Stimulated activated CD4-positive, alpha-beta T cell treated with anti-CD3 and anti-CD28 coated beads, Interleukin-15, amount 100 ng/mL, for 48 hours (primary cell): Measurements from ENCODE around the gene CCNY.

ENCODE experiments used
- DNase-seq, 2 donors: peaks; one replicate each; pipeline ENCODE4 v3.0.0-alpha.2; 2020; ENCODE audit warnings: low read depth in 2 of 2

The CCNY gene

GRCh38 chr10:35486297-35486990 lies 150.1 kb downstream of the CCNY start:
- DNase-seq = no peak

DNA sequence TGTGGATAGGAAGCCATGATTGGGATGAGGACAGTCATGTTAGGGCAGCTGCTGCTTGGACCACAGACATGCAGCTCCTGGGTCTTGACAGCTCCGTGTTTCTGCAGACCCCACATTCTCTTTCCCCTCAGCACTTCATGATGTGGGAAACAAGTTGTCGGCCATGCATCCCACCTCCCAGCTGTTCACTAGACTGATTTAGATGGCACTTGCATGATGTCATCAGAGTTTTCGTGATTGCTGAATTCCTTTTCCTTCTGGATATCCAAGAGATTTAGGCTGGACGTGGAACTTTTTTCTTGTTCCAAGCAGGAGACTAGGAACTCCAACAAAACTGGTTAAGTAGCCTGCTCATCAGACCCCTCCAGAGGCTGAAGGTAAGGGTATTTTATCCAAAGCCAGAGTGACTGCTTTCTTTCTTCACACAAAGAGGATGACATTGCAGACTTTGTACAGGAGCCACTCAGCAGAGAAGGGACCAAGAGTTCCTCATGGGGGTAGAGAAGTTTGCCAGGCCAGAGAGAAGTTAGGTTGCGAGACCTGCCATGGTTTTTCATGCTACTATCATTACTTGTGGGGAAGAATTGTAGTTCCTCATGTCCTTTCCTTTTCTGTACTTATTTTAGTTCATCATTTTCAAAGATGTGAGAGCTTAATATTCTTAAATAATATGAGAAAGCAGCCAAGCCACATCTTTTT lies 151.2 kb downstream of the CCNY start:
- no peak for DNase-seq

DNA sequence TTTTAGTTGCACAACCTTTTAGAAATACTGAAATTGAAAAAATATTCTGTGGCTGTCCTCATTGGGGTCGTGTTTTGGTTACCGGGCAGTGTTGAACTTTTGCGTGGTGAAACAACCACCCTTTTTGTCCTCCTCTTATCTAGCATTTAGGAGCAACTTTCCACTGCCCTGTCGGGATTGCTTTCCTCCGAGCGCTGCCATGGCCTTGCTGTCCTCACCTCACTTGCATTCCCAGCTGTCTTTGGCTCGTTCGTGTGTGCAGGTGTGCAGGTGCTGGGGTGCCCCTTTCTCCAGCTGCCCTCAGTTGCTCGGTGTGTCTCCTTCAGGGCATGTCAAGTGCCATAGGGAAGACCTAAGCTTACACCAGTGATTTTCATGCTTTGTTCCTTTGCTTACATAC lies 151.9 kb downstream of the CCNY start:
- no peak for DNase-seq

- DNase-seq = no peak
These were observed 156.3 kb downstream of the CCNY start for GRCh38 chr10:35492386-35493195.

GRCh38 chr10:35493196-35494118 lies 157.1 kb downstream of the CCNY start:
- no peak for DNase-seq

DNA sequence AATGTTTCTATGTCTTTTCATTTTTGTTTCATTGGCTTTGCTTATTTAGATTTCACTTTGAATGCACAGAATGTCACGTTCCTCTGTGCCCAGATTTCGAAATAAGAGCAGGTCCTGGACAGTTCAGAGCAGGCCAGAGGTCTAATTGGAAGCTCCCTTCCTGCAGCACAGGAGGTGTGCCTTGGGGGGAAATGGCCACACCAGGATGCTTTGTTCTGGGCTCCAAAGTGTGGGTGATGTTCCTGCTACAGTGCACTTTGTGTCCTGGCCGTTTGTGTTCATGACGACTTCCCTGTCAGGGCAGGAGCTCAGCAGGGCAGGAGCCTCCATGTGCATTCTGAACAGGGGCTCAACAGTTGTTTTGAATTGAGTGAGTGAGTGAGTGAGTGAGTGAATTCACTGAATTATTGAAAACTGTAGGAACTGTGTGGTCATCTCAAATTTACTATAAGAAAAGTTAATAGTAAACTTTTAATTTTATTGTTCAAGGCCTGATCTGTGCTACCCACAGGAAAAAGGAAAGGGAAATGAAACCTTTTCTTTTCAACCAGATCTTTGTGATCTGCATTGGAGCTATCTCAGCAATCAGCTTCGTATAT lies 159.3 kb downstream of the CCNY start:
- DNase-seq = no peak

DNA sequence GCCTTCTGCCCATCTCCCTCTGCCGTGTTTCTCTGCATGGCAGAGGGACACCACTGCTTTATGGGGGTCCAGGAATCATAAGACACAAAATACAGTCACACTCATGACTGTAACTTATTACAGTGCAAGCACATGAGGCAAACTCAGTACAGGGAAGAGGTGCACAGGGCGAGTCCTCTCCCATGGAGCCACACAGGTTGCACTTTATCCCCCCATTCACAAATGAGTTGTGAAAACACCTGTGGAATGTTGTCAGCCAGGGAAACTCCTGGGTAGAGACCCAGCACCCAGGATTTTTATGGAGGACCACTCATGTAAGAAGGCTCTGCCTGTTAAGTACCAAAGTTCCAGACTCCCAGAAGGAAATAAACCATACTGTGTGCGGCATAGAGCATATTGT lies 161.6 kb downstream of the CCNY start:
- DNase-seq = no peak

GRCh38 chr10:35498693-35499092 lies 162.4 kb downstream of the CCNY start:
- DNase-seq = no peak

DNA sequence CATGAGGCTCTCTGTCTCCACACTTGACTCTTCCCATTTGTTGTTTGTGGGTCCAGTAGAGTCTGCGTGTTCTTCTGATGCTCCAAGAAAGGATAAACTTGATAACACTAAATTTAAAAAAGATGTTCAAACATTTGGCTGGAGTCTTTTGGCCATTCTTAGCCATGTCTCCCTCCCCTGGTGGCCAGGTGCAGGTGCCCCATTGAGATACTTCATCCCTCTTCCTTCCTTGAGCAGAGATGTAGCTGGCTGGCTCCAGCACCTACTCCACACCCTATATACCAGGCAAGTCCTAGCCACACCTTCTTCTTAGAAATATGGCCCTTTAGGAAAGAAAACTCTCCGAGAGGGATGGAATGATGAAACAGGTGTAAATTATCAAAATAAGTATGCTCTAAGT lies 165.6 kb downstream of the CCNY start:
- no peak for DNase-seq

DNA sequence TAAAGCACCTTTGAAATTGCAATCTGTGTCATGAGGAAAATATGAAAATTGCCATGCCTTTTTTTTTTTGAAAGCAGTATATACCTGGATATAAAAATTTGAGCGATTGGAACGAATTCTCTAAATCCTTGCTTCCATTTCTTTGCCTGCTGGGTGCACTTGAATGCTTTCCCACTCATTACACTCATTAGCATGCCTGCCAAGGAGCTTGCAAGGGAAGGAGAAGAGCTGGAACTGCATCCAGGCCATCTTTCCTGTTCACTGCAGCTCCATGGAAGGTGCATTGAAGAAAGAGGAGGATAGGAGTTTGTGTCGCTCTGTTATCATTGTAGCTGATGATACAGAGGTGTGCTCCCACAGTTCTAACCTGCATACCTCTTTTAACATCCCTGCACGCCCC lies 166.4 kb downstream of the CCNY start:
- no peak for DNase-seq

DNA sequence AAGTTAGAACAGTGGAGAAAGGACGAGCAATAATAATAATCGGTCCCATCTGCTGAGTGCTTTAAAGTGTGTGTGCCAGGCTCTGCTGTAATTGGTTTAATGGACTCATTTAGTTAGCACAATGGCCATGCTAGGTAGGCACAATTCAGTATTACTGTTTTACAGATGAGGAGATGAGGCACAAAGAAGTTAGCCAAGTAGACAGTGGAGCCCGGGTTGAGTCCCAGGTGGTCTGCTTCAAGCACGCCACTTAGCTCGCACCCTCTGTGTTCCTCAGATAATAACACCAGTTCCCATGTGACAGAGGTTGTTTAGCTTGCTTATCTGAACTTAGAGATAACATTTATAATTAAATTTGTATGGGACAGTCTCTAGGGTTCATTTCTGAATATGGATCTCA lies 167.3 kb downstream of the CCNY start:
- DNase-seq = no peak

DNA sequence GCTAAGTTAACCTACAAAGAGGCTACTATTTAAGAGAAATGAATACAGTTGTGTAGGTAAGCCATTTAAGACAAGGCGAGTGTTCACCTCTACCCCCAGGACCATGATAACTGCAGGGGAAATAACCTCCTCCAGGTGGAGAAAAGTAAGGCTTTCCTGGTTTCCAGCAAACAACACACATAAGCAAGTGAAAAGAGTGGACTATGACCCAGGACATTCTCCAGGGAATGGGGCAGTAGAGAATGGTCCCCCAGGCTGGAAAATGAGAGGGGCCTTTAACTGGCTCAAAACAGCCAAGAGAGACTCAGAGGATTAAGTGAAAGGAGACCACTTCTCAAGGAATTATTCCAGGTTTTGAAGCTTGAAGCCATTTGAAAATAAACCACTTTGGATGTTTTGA lies 167.8 kb downstream of the CCNY start:
- no peak for DNase-seq

DNA sequence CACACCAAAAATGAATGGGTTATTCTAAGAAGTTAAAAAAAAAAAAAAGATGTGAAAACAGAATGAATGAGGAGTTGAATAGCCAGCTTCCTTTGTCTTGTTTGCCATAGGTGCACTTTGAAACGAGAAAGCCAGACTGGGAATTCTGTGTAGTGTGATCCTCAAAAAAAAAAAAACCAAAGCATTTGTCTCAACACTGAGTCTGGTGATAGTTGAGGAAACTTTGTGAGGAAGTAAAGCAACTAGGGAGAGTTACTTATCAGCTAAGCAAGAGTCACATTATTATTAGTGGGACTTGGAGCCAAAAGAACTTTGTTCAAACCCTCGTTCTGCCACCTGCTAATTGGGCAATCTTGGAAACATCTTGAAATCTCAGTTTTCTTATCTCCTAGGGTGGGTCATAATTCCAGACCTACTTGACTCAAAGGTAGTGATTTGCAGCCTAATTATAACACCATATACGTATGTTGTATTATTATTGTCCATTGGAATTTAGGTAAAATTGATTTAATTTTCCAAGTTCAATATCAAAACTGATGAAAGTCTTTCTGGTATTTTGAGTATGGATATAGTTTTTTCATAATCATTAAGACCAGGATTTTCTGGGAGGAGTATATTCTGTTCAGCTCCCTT lies 169.0 kb downstream of the CCNY start:
- no peak for DNase-seq

- no peak for DNase-seq
These were observed 170.4 kb downstream of the CCNY start for GRCh38 chr10:35506741-35507140.

DNA sequence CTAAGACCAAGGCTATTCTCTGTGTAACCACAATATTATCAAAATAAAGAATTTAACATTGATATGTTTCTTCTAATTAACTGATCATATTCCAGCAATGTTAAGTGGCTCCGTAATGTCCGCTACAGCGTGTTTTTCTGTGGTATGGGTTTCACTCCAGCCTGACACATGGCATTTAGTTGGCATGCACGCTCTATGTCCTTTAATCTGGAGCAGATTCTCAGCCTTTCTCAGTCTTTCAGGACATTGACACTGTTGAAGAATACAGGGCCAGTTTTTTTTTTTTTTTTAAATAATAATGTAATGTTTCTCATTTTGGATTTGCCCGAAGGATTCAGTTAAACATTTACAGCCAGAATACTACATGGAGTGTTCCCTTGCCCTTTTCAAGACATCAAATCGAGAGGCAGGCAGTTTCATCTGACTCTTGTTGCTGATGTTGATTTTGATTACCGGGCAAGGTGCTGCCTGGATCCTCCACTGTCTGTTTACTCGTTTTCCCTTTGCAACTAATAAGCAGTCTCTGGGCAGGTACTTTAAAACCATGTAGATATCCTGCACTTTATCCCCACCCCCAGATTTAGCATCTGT lies 171.3 kb downstream of the CCNY start:
- DNase-seq = no peak

- DNase-seq = no peak
These were observed 172.3 kb downstream of the CCNY start for GRCh38 chr10:35508647-35509046.

- no peak for DNase-seq
These were observed 174.6 kb downstream of the CCNY start for GRCh38 chr10:35510891-35511290.

DNA sequence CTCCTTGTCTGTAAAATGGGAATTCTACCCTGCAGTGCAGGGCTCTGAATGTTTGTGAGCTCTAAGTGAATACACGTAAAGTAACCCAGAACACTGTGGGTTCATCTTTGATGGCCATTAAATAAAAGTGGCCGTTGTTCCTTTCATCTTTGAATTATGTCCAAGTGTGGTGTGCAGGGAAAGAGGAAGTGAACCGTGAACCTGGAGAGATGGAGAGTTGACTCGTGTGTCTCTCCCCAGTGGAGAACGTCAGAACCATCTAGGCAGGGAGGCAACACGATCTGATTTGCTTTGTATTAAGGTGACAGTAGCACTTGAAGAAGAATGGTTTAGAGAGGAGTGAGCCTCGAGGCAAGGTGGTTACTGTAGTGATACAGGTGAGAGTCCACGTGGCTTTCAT lies 175.3 kb downstream of the CCNY start:
- DNase-seq = no peak

GRCh38 chr10:35516102-35516670 lies 179.9 kb downstream of the CCNY start:
- no peak for DNase-seq
